ENCODE data around the gene C15orf39. TPM values are rescaled to one million over a fixed set of nuclear protein-coding genes. Genes with fewer than 3 reads are reported as not detected.

C15orf39 gene
- total RNA-seq, 1 donor from 2014 or later, result 15.0 TPM

DNA sequence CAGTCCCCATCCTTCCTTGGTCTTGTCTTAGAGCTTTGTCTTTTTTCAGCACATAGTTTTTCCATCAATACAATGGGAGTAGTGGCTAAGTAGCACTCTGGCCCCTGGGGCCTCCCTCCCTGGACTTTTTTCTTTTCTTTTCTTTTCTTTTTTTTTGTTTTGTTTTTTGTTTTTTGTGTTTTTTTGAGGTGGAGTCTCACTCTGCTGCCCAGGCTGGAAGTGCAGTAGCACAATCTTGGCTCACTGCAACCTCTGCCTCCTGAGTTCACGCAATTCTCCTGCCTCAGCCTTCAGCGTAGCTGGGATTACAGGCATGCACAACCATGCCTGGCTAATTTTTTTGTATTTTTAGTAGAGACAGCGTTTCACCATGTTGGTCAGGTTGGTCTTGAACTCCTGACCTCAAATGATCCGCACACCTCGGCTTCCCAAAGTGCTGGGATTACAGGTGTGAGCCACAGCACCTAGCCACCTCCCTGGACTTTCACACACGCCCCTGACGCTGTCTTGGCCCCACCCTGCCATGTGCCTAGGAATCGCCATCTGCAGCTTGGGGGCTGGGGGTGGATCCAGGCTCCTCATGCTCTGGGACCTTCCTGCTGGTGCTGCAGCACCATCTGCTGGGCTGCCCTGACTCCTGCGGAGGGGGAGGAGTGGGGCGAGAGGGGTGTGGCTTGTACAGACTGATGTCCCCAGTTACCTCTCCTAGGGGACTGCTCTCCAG lies 2.8 kb downstream of the C15orf39 start:
- H3K27ac ChIP-seq (replicated peaks), result peak overlapping the region; percentile 99
- intact Hi-C loops (cut with micrococcal nuclease), result no loop called here
- TF ChIP-seq, protein P1, sequence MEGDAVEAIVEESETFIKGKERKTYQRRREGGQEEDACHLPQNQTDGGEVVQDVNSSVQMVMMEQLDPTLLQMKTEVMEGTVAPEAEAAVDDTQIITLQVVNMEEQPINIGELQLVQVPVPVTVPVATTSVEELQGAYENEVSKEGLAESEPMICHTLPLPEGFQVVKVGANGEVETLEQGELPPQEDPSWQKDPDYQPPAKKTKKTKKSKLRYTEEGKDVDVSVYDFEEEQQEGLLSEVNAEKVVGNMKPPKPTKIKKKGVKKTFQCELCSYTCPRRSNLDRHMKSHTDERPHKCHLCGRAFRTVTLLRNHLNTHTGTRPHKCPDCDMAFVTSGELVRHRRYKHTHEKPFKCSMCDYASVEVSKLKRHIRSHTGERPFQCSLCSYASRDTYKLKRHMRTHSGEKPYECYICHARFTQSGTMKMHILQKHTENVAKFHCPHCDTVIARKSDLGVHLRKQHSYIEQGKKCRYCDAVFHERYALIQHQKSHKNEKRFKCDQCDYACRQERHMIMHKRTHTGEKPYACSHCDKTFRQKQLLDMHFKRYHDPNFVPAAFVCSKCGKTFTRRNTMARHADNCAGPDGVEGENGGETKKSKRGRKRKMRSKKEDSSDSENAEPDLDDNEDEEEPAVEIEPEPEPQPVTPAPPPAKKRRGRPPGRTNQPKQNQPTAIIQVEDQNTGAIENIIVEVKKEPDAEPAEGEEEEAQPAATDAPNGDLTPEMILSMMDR (IDR thresholded peaks at IDR 0.05; ENCODE audit: borderline replicate concordance), result peak; percentile 99
- H3K36me3 ChIP-seq, result peaks cover 38% of the 10 kb centered on the region
- peak overlapping the region; percentile 100 for H3K4me3 ChIP-seq
- peaks cover 99% of the 10 kb centered on the region for H3K4me1 ChIP-seq
- no peaks in the 10 kb centered on the region for H3K27me3 ChIP-seq (ENCODE audit: low read depth)
- peak; percentile 94 for DNase-seq
- no peaks in the 10 kb centered on the region for H3K9me3 ChIP-seq (replicated peaks)

DNA sequence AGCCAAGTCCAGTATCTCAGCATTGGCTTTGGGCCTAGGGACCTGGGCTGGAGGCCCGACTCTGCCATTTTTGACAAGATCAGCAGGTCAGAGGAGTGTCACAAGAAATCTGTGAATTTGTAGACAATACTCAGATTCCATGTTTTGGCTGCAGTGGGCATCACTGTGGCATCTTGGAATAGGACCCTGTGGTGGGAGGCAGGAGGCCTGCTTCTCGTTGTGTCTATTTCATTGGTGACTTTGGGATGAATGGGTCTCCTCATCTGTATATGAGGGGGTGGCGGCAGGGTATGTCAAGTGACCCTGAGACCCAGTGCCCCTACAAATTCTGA lies 3.3 kb downstream of the C15orf39 start:
- Histone ChIP-seq H3K27ac (replicated peaks) (peak overlapping the region; percentile 99), H3K36me3 (peaks cover 44% of the 10 kb centered on the region), H3K4me1 (peaks cover 99% of the 10 kb centered on the region), H3K9me3 (replicated peaks) (no peaks in the 10 kb centered on the region), H3K4me3 (no peak overlapping the region), H3K27me3 (ENCODE audit: low read depth) (no peaks in the 10 kb centered on the region)
- DNase-seq, result no peak
- intact Hi-C loops (cut with micrococcal nuclease), result no loop called here
- TF ChIP-seq, protein P1 (IDR thresholded peaks at IDR 0.05; ENCODE audit: borderline replicate concordance), result no peak

DNA sequence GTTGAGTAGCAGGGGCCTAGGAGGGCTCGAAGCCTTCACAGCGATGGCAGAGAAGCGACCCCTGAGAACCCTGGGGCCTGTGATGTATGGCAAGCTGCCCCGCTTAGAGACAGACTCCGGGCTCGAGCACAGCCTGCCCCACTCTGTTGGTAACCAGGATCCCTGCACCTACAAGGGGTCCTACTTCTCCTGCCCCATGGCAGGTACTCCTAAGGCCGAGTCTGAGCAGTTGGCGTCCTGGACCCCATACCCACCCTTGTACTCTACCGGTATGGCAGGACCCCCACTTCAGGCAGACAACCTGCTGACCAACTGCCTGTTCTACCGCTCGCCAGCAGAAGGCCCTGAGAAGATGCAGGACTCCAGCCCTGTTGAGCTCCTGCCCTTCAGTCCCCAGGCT lies 4.3 kb downstream of the C15orf39 start:
- TF ChIP-seq, protein P1 (IDR thresholded peaks at IDR 0.05; ENCODE audit: borderline replicate concordance), result no peak
- peak overlapping the region; percentile 99 for H3K27ac ChIP-seq (replicated peaks)
- H3K4me3 ChIP-seq, result no peak overlapping the region
- no peaks in the 10 kb centered on the region for H3K27me3 ChIP-seq (ENCODE audit: low read depth)
- peaks cover 53% of the 10 kb centered on the region for H3K36me3 ChIP-seq
- H3K9me3 ChIP-seq (replicated peaks), result no peaks in the 10 kb centered on the region
- peaks cover 99% of the 10 kb centered on the region for H3K4me1 ChIP-seq
- intact Hi-C loops (cut with micrococcal nuclease), result no loop called here
- DNase-seq, result no peak

DNA sequence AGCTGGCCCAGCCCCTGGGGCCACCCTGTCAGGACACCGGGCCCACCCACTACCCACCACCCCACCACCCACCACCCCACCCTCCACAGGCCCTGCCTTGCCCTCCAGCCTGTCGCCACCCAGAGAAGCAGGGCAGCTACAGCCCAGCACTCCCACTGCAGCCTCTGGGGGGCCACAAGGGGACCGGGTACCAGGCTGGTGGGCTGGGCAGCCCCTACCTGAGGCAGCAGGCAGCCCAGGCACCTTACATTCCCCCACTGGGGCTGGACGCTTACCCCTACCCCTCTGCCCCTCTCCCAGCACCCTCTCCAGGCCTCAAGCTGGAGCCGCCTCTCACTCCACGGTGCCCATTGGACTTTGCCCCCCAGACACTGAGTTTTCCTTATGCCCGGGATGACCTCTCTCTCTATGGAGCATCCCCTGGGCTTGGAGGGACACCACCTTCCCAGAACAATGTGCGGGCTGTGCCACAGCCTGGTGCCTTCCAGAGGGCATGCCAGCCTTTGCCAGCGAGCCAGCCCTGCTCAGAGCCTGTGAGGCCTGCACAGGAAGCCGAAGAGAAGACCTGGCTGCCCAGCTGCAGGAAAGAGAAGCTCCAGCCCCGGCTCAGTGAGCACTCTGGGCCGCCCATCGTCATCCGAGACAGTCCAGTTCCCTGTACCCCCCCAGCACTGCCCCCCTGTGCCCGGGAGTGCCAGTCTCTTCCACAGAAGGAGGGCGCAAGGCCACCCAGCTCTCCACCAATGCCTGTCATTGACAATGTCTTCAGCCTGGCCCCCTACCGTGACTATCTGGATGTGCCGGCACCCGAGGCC lies 5.3 kb downstream of the C15orf39 start:
- H3K4me1 ChIP-seq, result peaks cover 100% of the 10 kb centered on the region
- no peaks in the 10 kb centered on the region for H3K27me3 ChIP-seq (ENCODE audit: low read depth)
- TF ChIP-seq, protein P1 (IDR thresholded peaks at IDR 0.05; ENCODE audit: borderline replicate concordance), result no peak
- peaks cover 63% of the 10 kb centered on the region for H3K36me3 ChIP-seq
- H3K27ac ChIP-seq (replicated peaks), result peak overlapping the region; percentile 19
- no peak for DNase-seq
- no peaks in the 10 kb centered on the region for H3K9me3 ChIP-seq (replicated peaks)
- intact Hi-C loops (cut with micrococcal nuclease), result no loop called here
- H3K4me3 ChIP-seq, result no peak overlapping the region

DNA sequence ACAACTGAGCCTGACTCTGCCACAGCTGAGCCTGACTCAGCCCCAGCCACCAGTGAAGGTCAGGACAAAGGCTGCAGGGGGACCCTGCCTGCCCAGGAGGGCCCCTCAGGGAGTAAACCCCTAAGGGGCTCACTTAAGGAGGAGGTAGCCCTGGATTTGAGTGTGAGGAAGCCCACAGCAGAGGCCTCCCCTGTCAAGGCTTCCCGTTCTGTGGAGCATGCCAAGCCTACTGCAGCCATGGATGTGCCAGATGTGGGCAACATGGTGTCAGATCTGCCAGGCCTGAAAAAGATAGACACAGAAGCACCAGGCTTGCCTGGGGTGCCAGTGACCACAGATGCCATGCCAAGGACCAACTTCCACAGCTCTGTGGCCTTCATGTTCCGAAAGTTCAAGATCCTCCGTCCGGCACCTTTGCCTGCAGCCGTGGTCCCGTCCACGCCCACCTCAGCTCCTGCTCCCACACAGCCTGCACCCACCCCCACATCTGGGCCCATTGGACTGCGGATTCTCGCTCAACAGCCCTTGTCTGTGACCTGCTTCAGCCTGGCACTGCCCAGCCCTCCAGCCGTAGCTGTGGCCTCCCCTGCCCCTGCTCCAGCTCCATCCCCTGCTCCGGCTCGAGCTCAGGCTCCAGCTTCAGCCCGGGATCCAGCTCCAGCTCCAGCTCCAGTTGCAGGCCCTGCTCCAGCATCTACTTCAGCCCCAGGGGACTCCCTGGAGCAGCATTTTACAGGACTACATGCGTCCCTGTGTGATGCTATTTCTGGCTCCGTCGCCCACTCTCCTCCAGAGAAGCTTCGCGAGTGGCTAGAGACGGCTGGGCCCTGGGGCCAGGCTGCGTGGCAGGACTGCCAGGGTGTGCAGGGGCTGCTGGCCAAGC lies 6.2 kb downstream of the C15orf39 start:
- intact Hi-C loops (cut with micrococcal nuclease), result no loop called here
- Histone ChIP-seq H3K4me1 (peaks cover 100% of the 10 kb centered on the region), H3K4me3 (no peak overlapping the region)

More for the DNA sequence above, 6.2 kb downstream of the C15orf39 start:
- no peak for DNase-seq
- no peaks in the 10 kb centered on the region for H3K9me3 ChIP-seq (replicated peaks)
- TF ChIP-seq, protein P1 (IDR thresholded peaks at IDR 0.05; ENCODE audit: borderline replicate concordance), result no peak
- peaks cover 72% of the 10 kb centered on the region for H3K36me3 ChIP-seq
- no peaks in the 10 kb centered on the region for H3K27me3 ChIP-seq (ENCODE audit: low read depth)
- peak overlapping the region; percentile 25 for H3K27ac ChIP-seq (replicated peaks)

All from left ventricle myocardium inferior (tissue), 1 donor.